ENCODE measurements around the gene PPP2R3C. TPM values are rescaled to one million over a fixed set of nuclear protein-coding genes. Genes with fewer than 3 reads are reported as not detected.

PPP2R3C gene
- total and polyA plus RNA-seq, 2 of the 13 experiments (the other 11 are each of a cell fraction or from before 2014, with no cell fraction given): 63.4 to 102 TPM

GRCh38 chr14:35050652-35051051 is 71.1 kb downstream of the PPP2R3C start (continued):
- TF ChIP-seq NCOA2 (CRISPR knock-in tag; IDR thresholded peaks at IDR 0.05): peak; percentile 34; the same call in 1 of the 2 replicates
- TF ChIP-seq GATAD2A (CRISPR knock-in tag; IDR thresholded peaks at IDR 0.05): peak; percentile 69; the same call in 1 of the 2 replicates
- TF ChIP-seq POGK (CRISPR knock-in tag; conservative IDR thresholded peaks at IDR 0.05): no peak
- peak; percentile 50; the same call in 1 of the 2 replicates for TF ChIP-seq ZNF281 (CRISPR knock-in tag; IDR thresholded peaks at IDR 0.05; ENCODE audit: borderline replicate concordance)
- TF ChIP-seq KDM3A (CRISPR knock-in tag; IDR thresholded peaks at IDR 0.05; ENCODE audit: low read depth): no peak
- no peak for TF ChIP-seq SCMH1 (CRISPR knock-in tag; IDR thresholded peaks at IDR 0.05; ENCODE audit: borderline replicate concordance)
- no peak for TF ChIP-seq FOXA1 (IDR thresholded peaks at IDR 0.05)
- TF ChIP-seq FOXA1 (CRISPR knock-in tag; IDR thresholded peaks at IDR 0.05): peak; percentile 87
- no peak for TF ChIP-seq ARNT2 (CRISPR knock-in tag; IDR thresholded peaks at IDR 0.05; ENCODE audit: low read depth)
- 0 out of 2 replicates have a peak, but pooled peaks have one; percentile 32 for TF ChIP-seq ZNF136 (CRISPR knock-in tag; IDR thresholded peaks at IDR 0.05; ENCODE audit: low read depth)
